Neuron (in vitro differentiated cells): ENCODE data around the gene ALG8.

Source experiments
- H2AFZ ChIP-seq: one replicate; pipeline ENCODE4 v1.6.1; 2013; ENCODE audit warnings: low read depth, mild to moderate bottlenecking, inconsistent platforms, low read length, moderate library complexity
- H3K27me3 ChIP-seq: one replicate; pipeline ENCODE4 v1.6.1; 2013; ENCODE audit warnings: low read length; ENCODE audit not compliant: insufficient read depth
- H3K36me3 ChIP-seq: one replicate; pipeline ENCODE4 v1.6.1; 2013; ENCODE audit warnings: low read length; ENCODE audit not compliant: insufficient read depth
- H3K4me1 ChIP-seq: one replicate; pipeline ENCODE4 v1.6.1; 2013; ENCODE audit warnings: low read length; ENCODE audit not compliant: insufficient read depth
- H3K4me3 ChIP-seq: 2 replicates; pipeline ENCODE4 v1.5.1; 2013; ENCODE audit warnings: mild to moderate bottlenecking, low read length, moderate library complexity
- H3K9me3 ChIP-seq: one replicate; pipeline ENCODE4 v1.6.1; 2013; ENCODE audit warnings: low read length

The ALG8 gene

GRCh38 chr11:78170413-78170812, 31.0 kb upstream of the ALG8 start:
- no peak overlapping the region for H2AFZ ChIP-seq

GRCh38 chr11:78168539-78169477, 29.4 kb upstream of the ALG8 start:
- H3K9me3 ChIP-seq: no peaks in the 10 kb centered on the region
- H2AFZ ChIP-seq: no peak overlapping the region
- H3K27me3 ChIP-seq: no peaks in the 10 kb centered on the region
- peaks cover 3% of the 10 kb centered on the region for H3K4me1 ChIP-seq
- H3K36me3 ChIP-seq: peaks cover 12% of the 10 kb centered on the region
- H3K4me3 ChIP-seq: no peak overlapping the region

More at GRCh38 chr11:78170413-78170812, 31.0 kb upstream of the ALG8 start:
- Histone ChIP-seq H3K27me3 (no peaks in the 10 kb centered on the region), H3K4me1 (peaks cover 3% of the 10 kb centered on the region), H3K4me3 (no peak overlapping the region), H3K36me3 (peaks cover 14% of the 10 kb centered on the region), H3K9me3 (peaks cover 4% of the 10 kb centered on the region)

- Histone ChIP-seq H2AFZ (no peak overlapping the region), H3K9me3 (no peaks in the 10 kb centered on the region), H3K4me3 (no peak overlapping the region), H3K4me1 (peaks cover 9% of the 10 kb centered on the region), H3K27me3 (no peaks in the 10 kb centered on the region), H3K36me3 (peaks cover 2% of the 10 kb centered on the region)
These were observed 27.5 kb upstream of the ALG8 start for GRCh38 chr11:78166855-78167469.

GRCh38 chr11:78164471-78164870, 25.0 kb upstream of the ALG8 start:
- H3K4me1 ChIP-seq: peaks cover 9% of the 10 kb centered on the region
- no peak overlapping the region for H2AFZ ChIP-seq
- H3K27me3 ChIP-seq: no peaks in the 10 kb centered on the region
- no peak overlapping the region for H3K4me3 ChIP-seq
- H3K9me3 ChIP-seq: no peaks in the 10 kb centered on the region
- H3K36me3 ChIP-seq: no peaks in the 10 kb centered on the region

- Histone ChIP-seq H3K4me1 (peaks cover 9% of the 10 kb centered on the region), H3K27me3 (no peaks in the 10 kb centered on the region), H3K4me3 (no peak overlapping the region), H2AFZ (no peak overlapping the region), H3K36me3 (no peaks in the 10 kb centered on the region), H3K9me3 (no peaks in the 10 kb centered on the region)
These were observed 24.4 kb upstream of the ALG8 start for GRCh38 chr11:78163828-78164227.

- no peaks in the 10 kb centered on the region for H3K36me3 ChIP-seq
- H3K27me3 ChIP-seq: no peaks in the 10 kb centered on the region
- no peak overlapping the region for H2AFZ ChIP-seq
- H3K4me1 ChIP-seq: peaks cover 17% of the 10 kb centered on the region
- H3K4me3 ChIP-seq: no peak overlapping the region
- no peaks in the 10 kb centered on the region for H3K9me3 ChIP-seq
These were observed 22.5 kb upstream of the ALG8 start for GRCh38 chr11:78161962-78162371.

- H3K9me3 ChIP-seq: no peaks in the 10 kb centered on the region
- H3K4me3 ChIP-seq: no peak overlapping the region
- H3K36me3 ChIP-seq: no peaks in the 10 kb centered on the region
- peaks cover 22% of the 10 kb centered on the region for H3K4me1 ChIP-seq
- H3K27me3 ChIP-seq: no peaks in the 10 kb centered on the region
- no peak overlapping the region for H2AFZ ChIP-seq
These were observed 21.9 kb upstream of the ALG8 start for GRCh38 chr11:78161346-78161745.

- Histone ChIP-seq H2AFZ (no peak overlapping the region), H3K4me1 (peaks cover 27% of the 10 kb centered on the region), H3K36me3 (no peaks in the 10 kb centered on the region)
These were observed 21.1 kb upstream of the ALG8 start for GRCh38 chr11:78160557-78160956.

GRCh38 chr11:78158987-78159652, 19.7 kb upstream of the ALG8 start:
- no peaks in the 10 kb centered on the region for H3K27me3 ChIP-seq
- H3K9me3 ChIP-seq: no peaks in the 10 kb centered on the region
- no peaks in the 10 kb centered on the region for H3K36me3 ChIP-seq

More at GRCh38 chr11:78160557-78160956, 21.1 kb upstream of the ALG8 start:
- H3K9me3 ChIP-seq: no peaks in the 10 kb centered on the region
- no peaks in the 10 kb centered on the region for H3K27me3 ChIP-seq
- no peak overlapping the region for H3K4me3 ChIP-seq

GRCh38 chr11:78156127-78156844, 16.9 kb upstream of the ALG8 start:
- Histone ChIP-seq H3K4me1 (peaks cover 25% of the 10 kb centered on the region), H3K9me3 (no peaks in the 10 kb centered on the region), H3K4me3 (no peak overlapping the region)

More at GRCh38 chr11:78158987-78159652, 19.7 kb upstream of the ALG8 start:
- peaks cover 32% of the 10 kb centered on the region for H3K4me1 ChIP-seq
- no peak overlapping the region for H3K4me3 ChIP-seq
- no peak overlapping the region for H2AFZ ChIP-seq

GRCh38 chr11:78151804-78152203, 12.4 kb upstream of the ALG8 start:
- Histone ChIP-seq H3K9me3 (no peaks in the 10 kb centered on the region), H3K4me3 (no peak overlapping the region), H3K4me1 (peaks cover 15% of the 10 kb centered on the region), H3K27me3 (no peaks in the 10 kb centered on the region), H3K36me3 (peaks cover 2% of the 10 kb centered on the region), H2AFZ (no peak overlapping the region)

More at GRCh38 chr11:78156127-78156844, 16.9 kb upstream of the ALG8 start:
- Histone ChIP-seq H3K36me3 (peaks cover 2% of the 10 kb centered on the region), H2AFZ (no peak overlapping the region), H3K27me3 (no peaks in the 10 kb centered on the region)

GRCh38 chr11:78150754-78151153, 11.3 kb upstream of the ALG8 start:
- no peaks in the 10 kb centered on the region for H3K9me3 ChIP-seq
- H3K4me1 ChIP-seq: peaks cover 5% of the 10 kb centered on the region
- no peak overlapping the region for H2AFZ ChIP-seq
- H3K36me3 ChIP-seq: peaks cover 2% of the 10 kb centered on the region
- no peaks in the 10 kb centered on the region for H3K27me3 ChIP-seq
- H3K4me3 ChIP-seq: no peak overlapping the region
